Omental fat pad (tissue), 4 donors: ENCODE results near the gene BUD23. TPM values are rescaled to one million over a fixed set of nuclear protein-coding genes. Genes with fewer than 3 reads are reported as not detected.
A peak's percentile ranks its signal among the peaks of the same experiment; 100 is the strongest.

ENCODE experiments used
- ATAC-seq: fragments of 150-250 bp; one replicate; pipeline ENCODE4 v1.9.1; 2016; ENCODE audit warnings: mild to moderate bottlenecking, moderate library complexity; ENCODE audit not compliant: low FRiP score
- DNase-seq: peaks from one replicate; pipeline ENCODE4 v3.0.0-alpha.2; 2019; ENCODE audit warnings: low spot score
- total RNA-seq, 4 donors: library from RNA; depleted of rRNA; stranded (reverse); fragments of >200 nt; gene quantifications; one replicate each; pipeline ENCODE4 v1.1.0, GENCODE V29; 2016
- TF ChIP-seq, protein P1 (sequence below), 3 donors: fragments of 450-650 bp; IDR thresholded peaks; one replicate each; pipeline ENCODE4 v1.5.1; 2016 to 2017; ENCODE audit warnings: antibody characterized with exemption in 3 of 3, mild to moderate bottlenecking in 3 of 3, moderate library complexity in 2 of 3

BUD23 gene
- total RNA-seq, 4 donors from 2014 or later: 28.8 to 52.2 (median 45.0) TPM

DNA sequence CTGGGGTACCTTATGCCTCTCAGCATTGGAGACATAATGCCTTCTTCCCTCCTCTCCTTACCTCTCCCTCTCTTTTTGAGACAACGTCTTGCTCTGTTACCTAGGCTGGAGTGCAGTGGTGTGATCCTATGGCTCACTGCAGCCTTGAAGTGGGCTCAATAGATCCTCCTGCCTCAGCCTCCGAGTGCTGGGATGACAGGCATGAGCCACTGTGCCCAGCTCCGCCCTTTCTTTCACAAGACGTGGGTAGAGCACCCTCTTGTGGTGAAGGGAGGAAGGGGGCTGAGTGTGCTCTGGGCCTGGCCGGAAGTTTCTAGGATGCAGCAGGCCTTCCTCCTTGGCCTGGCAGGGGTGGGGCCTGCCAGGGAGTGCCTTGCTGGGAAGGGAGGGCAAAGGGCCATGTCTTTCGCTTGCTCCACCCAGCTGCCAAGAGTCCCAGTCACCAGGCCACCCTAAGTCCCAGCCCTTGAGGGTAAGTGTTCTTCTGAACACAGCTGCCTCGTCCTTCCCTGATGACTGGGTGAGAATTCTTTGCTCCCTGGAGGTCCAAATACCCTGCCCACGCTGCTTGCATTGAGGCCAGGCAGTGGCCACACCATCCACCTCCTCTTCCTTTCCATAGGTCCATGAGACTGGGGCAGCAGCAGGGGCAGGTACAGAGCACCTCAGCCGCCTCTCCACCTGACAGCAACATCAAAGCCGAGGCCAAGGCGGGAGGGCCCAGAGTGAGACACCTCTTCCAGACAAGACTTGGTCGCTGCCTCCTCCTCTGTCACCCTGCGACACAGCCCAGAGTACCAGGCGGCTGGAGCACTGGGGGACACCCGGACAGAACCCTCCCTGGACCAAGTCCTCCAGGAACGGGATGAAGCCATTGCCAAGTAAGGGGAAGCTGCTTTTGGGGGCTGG lies 51.5 kb downstream of the BUD23 start:
- ATAC-seq: no peak
- TF ChIP-seq, protein P1, sequence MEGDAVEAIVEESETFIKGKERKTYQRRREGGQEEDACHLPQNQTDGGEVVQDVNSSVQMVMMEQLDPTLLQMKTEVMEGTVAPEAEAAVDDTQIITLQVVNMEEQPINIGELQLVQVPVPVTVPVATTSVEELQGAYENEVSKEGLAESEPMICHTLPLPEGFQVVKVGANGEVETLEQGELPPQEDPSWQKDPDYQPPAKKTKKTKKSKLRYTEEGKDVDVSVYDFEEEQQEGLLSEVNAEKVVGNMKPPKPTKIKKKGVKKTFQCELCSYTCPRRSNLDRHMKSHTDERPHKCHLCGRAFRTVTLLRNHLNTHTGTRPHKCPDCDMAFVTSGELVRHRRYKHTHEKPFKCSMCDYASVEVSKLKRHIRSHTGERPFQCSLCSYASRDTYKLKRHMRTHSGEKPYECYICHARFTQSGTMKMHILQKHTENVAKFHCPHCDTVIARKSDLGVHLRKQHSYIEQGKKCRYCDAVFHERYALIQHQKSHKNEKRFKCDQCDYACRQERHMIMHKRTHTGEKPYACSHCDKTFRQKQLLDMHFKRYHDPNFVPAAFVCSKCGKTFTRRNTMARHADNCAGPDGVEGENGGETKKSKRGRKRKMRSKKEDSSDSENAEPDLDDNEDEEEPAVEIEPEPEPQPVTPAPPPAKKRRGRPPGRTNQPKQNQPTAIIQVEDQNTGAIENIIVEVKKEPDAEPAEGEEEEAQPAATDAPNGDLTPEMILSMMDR (IDR thresholded peaks at IDR 0.05): no peak
- DNase-seq: no peak

DNA sequence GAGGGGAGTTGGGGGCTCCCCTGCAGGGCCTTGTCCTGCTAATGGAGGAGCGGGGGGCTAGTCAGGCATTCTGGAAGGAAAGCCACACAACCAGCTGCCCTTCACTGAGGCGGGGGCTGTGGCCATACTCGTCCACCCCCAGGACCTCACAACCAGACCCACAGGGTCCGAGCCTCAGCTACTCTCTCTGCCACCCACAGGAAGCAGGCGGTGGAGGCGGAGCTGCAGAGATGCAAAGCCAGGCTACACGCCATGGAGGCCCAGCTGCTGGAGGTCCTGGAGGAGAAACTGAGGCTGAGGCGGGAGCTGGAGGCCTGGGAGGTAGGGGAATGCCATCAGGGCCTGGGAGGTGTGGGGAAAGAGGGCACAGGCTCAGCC lies 52.1 kb downstream of the BUD23 start:
- TF ChIP-seq, protein P1 (IDR thresholded peaks at IDR 0.05): no peak
- ATAC-seq: no peak
- DNase-seq: no peak

DNA sequence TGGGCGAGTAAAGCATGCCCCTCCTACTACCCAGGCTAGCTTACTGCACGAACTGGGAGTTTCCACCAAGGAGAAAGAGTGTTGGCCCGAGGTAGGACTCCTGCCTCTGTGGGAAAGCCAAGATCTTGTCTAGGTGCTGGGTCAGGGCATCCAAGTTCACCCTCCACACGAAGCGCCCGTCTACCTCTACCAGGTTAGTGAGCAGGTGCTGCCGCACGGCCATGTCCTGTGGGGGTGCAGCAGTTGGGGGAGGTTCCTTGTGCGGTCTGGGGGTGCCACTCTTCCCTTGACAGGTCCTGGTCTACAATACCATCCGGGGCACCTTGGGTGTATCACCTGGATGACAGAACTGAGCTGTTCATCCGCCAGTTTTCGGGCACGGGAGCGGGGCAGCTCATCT lies 53.5 kb downstream of the BUD23 start:
- no peak for ATAC-seq
- TF ChIP-seq, protein P1 (IDR thresholded peaks at IDR 0.05): no peak
- no peak for DNase-seq

DNA sequence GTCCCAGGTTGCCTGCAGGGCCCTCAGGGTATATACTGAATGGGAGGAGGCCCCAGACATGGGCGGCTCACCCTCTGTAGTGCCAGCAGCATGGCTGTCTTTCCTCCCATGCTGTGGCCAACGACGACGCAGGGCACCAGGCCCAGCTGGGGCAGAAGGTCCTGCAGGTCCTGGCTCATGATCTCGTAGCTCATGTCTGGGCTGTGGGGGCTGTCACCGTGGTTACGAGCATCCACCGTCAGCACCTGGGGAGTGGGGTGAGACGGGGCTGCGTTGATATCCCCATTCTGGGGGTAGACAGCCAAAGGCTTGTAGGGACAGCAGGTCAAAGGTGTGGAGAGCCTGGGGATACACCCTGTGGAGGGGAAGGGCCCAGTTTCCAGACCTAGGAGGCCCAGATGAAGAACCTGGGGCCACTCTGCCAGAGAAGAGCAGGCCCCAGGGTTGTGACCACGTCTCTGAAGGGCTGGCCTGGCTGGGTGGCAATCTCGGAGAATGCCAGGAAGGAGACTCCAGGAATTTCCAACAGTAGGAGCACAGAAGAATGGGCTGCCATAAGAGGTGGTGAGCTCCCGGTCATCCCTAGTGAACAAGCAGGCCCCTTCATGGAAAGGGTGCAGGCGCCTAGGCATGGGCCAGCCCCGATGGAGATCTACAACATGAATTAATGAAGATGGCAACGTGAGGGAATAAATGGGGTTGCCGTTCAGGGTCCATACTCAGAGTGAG lies 54.3 kb downstream of the BUD23 start:
- DNase-seq (no peak), ATAC-seq (no peak)
- TF ChIP-seq, protein P1 (IDR thresholded peaks at IDR 0.05): no peak

DNA sequence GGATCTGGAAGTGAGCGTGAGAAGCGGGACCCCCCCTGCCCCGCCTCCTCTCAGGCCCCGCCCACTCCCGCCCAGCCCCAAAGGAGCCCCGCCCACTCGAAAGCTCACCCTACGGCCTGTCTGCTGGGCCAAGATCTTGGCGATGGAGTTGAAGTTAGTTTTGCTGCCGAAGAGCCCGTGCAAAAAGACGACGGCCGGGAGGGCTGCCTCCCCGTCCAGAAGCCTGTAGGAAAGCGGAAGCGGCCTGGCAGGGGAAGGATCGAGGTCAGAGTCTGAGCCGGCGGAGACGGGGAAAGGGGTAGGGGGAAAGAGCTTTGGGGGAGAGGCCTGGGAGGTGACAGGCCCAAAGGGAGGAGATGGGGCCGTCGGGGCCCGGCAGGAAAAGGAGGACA lies 54.8 kb downstream of the BUD23 start:
- DNase-seq (peak; percentile 51), ATAC-seq (no peak)
- TF ChIP-seq, protein P1 (IDR thresholded peaks at IDR 0.05): no peak

DNA sequence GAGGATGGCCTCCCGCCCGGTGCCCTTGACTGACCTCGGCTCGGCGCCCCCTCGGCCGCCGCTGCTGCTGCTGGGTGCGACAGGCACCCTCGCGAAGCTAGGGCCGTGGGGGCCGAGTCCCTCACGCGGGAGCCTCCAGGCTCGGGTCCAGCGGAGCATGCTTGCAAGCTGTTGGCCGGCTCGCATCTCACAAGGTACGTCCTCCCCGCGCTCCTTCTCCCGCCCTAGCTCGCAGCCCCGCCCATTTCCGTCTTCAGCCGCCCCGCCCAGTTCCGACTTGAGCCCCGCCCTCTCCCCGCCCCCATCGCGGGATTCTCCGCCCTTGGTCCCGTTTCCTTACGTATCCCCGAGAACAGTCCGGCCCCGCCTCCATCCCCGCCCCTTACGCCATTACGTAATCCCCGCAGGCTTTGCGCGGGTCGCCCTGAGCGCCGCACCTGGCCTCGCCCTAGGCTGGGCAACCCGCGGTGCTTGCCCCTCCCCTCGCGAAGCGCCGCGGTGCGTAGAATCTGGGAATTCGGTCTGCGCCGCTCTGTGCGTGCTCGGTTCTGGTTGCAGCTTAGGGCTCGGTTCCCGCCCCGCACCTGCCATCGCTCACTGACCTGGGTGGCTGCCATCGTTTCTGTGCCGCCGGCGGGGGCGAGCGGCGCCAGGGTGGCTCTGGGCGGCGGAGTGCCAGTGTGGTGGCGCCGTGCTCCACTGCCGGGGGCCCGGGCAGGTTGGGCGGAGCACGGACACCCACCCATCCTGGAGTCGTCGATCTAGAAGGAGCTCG lies 55.4 kb downstream of the BUD23 start, which contains the start of gene ABHD11:
Gene ABHD11, minus strand, starts transcription at position 191 of the 775 bp plus-strand sequence. Its CDS starts 32 bp downstream, at position 159.
- DNase-seq (peak; percentile 96), ATAC-seq (peak; percentile 92)
- TF ChIP-seq, protein P1 (IDR thresholded peaks at IDR 0.05): no peak
